ENCODE measurements around the gene TYMS. TPM values are rescaled to one million over a fixed set of nuclear protein-coding genes. Genes with fewer than 3 reads are reported as not detected.
A peak's percentile ranks its signal among the peaks of the same experiment; 100 is the strongest.

Gene TYMS
- total RNA-seq, 1 donor from 2014 or later: 3.1 TPM

GRCh38 chr18:666177-666576 lies 8.7 kb downstream of the TYMS start:
- Histone ChIP-seq H3K27ac (replicated peaks) (no peak overlapping the region), H3K27me3 (ENCODE audit: low read depth) (no peaks in the 10 kb centered on the region), H3K4me1 (no peaks in the 10 kb centered on the region), H3K4me3 (no peak overlapping the region), H3K9me3 (replicated peaks) (no peaks in the 10 kb centered on the region), H3K36me3 (peaks cover 19% of the 10 kb centered on the region)
- peak; percentile 40 for TF ChIP-seq CTCF (IDR thresholded peaks at IDR 0.05; ENCODE audit: borderline replicate concordance)
- intact Hi-C loops (cut with micrococcal nuclease): no loop called here
- DNase-seq: no peak

- no peak for TF ChIP-seq CTCF (IDR thresholded peaks at IDR 0.05; ENCODE audit: borderline replicate concordance)
- intact Hi-C loops (cut with micrococcal nuclease): no loop called here
- H3K4me3 ChIP-seq: no peak overlapping the region
These were observed 9.2 kb downstream of the TYMS start for GRCh38 chr18:666628-667027.

DNA sequence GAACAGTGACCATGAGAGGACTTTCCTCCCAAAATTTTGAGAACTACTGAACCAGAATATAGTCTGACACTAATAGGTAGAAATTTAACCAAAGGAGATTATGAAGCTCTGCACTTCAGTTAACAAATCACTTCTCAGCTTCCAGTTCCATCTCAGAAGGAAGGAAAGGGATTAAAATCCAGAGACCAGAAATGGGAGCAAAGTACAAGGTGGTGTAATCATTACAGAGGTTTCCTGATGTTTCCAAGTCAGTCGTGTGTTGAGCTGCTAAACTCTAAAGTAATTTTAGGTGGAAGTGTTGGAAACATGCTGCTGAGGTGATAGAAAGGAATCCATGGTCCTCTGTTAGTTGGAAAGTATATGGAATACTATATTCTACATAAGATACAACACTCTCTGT lies 10.8 kb downstream of the TYMS start:
- intact Hi-C loops (cut with micrococcal nuclease): no loop called here
- TF ChIP-seq CTCF (IDR thresholded peaks at IDR 0.05; ENCODE audit: borderline replicate concordance): no peak
- DNase-seq: no peak
- no peak overlapping the region for H3K4me3 ChIP-seq
- peaks cover 38% of the 10 kb centered on the region for H3K36me3 ChIP-seq
- H3K9me3 ChIP-seq (replicated peaks): no peaks in the 10 kb centered on the region
- H3K27ac ChIP-seq (replicated peaks): no peak overlapping the region
- H3K27me3 ChIP-seq (ENCODE audit: low read depth): no peaks in the 10 kb centered on the region
- H3K4me1 ChIP-seq: peaks cover 5% of the 10 kb centered on the region

More at GRCh38 chr18:666628-667027, 9.2 kb downstream of the TYMS start:
- Histone ChIP-seq H3K36me3 (peaks cover 24% of the 10 kb centered on the region), H3K4me1 (no peaks in the 10 kb centered on the region), H3K27me3 (ENCODE audit: low read depth) (no peaks in the 10 kb centered on the region), H3K27ac (replicated peaks) (no peak overlapping the region), H3K9me3 (replicated peaks) (no peaks in the 10 kb centered on the region)
- DNase-seq: no peak

GRCh38 chr18:669077-669476 lies 11.6 kb downstream of the TYMS start:
- no peak for DNase-seq
- intact Hi-C loops (cut with micrococcal nuclease): no loop called here
- no peak overlapping the region for H3K27ac ChIP-seq (replicated peaks)
- H3K9me3 ChIP-seq (replicated peaks): no peaks in the 10 kb centered on the region
- H3K36me3 ChIP-seq: peaks cover 40% of the 10 kb centered on the region
- no peaks in the 10 kb centered on the region for H3K27me3 ChIP-seq (ENCODE audit: low read depth)
- peaks cover 13% of the 10 kb centered on the region for H3K4me1 ChIP-seq
- no peak overlapping the region for H3K4me3 ChIP-seq
- TF ChIP-seq CTCF (IDR thresholded peaks at IDR 0.05; ENCODE audit: borderline replicate concordance): no peak

GRCh38 chr18:670522-670921 lies 13.1 kb downstream of the TYMS start:
- Histone ChIP-seq H3K27me3 (ENCODE audit: low read depth) (no peaks in the 10 kb centered on the region), H3K4me1 (peaks cover 24% of the 10 kb centered on the region), H3K4me3 (no peak overlapping the region), H3K9me3 (replicated peaks) (no peaks in the 10 kb centered on the region), H3K36me3 (peaks cover 49% of the 10 kb centered on the region), H3K27ac (replicated peaks) (no peak overlapping the region)
- intact Hi-C loops (cut with micrococcal nuclease): no loop called here
- TF ChIP-seq CTCF (IDR thresholded peaks at IDR 0.05; ENCODE audit: borderline replicate concordance): no peak
- no peak for DNase-seq

GRCh38 chr18:671405-671804 lies 14.0 kb downstream of the TYMS start:
- peaks cover 32% of the 10 kb centered on the region for H3K4me1 ChIP-seq
- no peak for TF ChIP-seq CTCF (IDR thresholded peaks at IDR 0.05; ENCODE audit: borderline replicate concordance)
- intact Hi-C loops (cut with micrococcal nuclease): no loop called here

More at GRCh38 chr18:671405-671804, 14.0 kb downstream of the TYMS start:
- no peak for DNase-seq
- Histone ChIP-seq H3K27ac (replicated peaks) (no peak overlapping the region), H3K36me3 (peaks cover 49% of the 10 kb centered on the region), H3K27me3 (ENCODE audit: low read depth) (no peaks in the 10 kb centered on the region), H3K9me3 (replicated peaks) (no peaks in the 10 kb centered on the region), H3K4me3 (no peak overlapping the region)

Measured in left ventricle myocardium inferior (tissue), 1 donor.